Measurements from ENCODE around the gene SAMD13. TPM values are rescaled to one million over a fixed set of nuclear protein-coding genes. Genes with fewer than 3 reads are reported as not detected.
A peak's percentile ranks its signal among the peaks of the same experiment; 100 is the strongest.

SAMD13 gene
- total and polyA plus RNA-seq, 2 of the 8 experiments (the other 6 are each of a cell fraction or from before 2014, with no cell fraction given) = 0.86 to 2.3 TPM

- no peaks in the 10 kb centered on the region for H3K27me3 ChIP-seq (replicated peaks in 1 of 4; ENCODE audit: control insufficient read depth in 3 of 4, extremely low read depth in 1 of 4, insufficient read depth in 3 of 4, low read length in 3 of 4)
- H3K9ac ChIP-seq (replicated peaks in 1 of 4; ENCODE audit: extremely low read depth in 1 of 4, low read depth in 3 of 4, low read length in 3 of 4) = no peak overlapping the region
- TF ChIP-seq RAD21 (IDR thresholded peaks at IDR 0.05 in 1 of 2, conservative IDR thresholded peaks at IDR 0.05 in 1 of 2; ENCODE audit: low read depth in 2 of 2, low read length in 2 of 2) (no peak), POLR2A (IDR thresholded peaks at IDR 0.05; ENCODE audit: control extremely low read depth in 1 of 2, low read depth in 2 of 2, low read length in 2 of 2) (no peak), SP2 (IDR thresholded peaks at IDR 0.05; ENCODE audit: low read length) (no peak), BRCA1 (IDR thresholded peaks at IDR 0.05; ENCODE audit: low read depth, low read length) (no peak), JUND (IDR thresholded peaks at IDR 0.05; ENCODE audit: low read length) (no peak), TAF1 (IDR thresholded peaks at IDR 0.05; ENCODE audit: low read depth, low read length) (no peak), RNF2 (IDR thresholded peaks at IDR 0.05; ENCODE audit: borderline replicate concordance, low read depth, low read length, missing control alignments, poor library complexity, severe bottlenecking) (no peak), USF2 (IDR thresholded peaks at IDR 0.05; ENCODE audit: low read length) (no peak), SUZ12 (IDR thresholded peaks at IDR 0.05; ENCODE audit: low read length) (no peak), CEBPB (IDR thresholded peaks at IDR 0.05; ENCODE audit: low read depth, low read length) (no peak), SAP30 (IDR thresholded peaks at IDR 0.05; ENCODE audit: insufficient read depth, insufficient replicate concordance, low read length) (no peak)
These were observed 3.8 kb upstream of the SAMD13 start for GRCh38 chr1:84297546-84298244.

More at GRCh38 chr1:84297546-84298244, 3.8 kb upstream of the SAMD13 start:
- no peak overlapping the region for H3K4ac ChIP-seq (replicated peaks; ENCODE audit: insufficient read length, low read depth, low read length)
- H2BK120ac ChIP-seq (replicated peaks; ENCODE audit: low read depth, low read length) = no peak overlapping the region
- no peak overlapping the region for H2BK15ac ChIP-seq (ENCODE audit: low read length)
- H2AK5ac ChIP-seq (ENCODE audit: low read depth, low read length) = no peak overlapping the region
- H4K20me1 ChIP-seq (replicated peaks in 1 of 2; ENCODE audit: control insufficient read depth in 1 of 2, insufficient read depth in 2 of 2, low read length in 2 of 2) = no peaks in the 10 kb centered on the region
- H4K91ac ChIP-seq (replicated peaks; ENCODE audit: insufficient read length, low read length) = no peak overlapping the region
- H2BK5ac ChIP-seq (ENCODE audit: low read depth, low read length) = no peak overlapping the region
- peaks cover 5 to 20% (median 11%) of the 10 kb centered on the region in 4 experiments for H3K4me1 ChIP-seq (replicated peaks in 1 of 4; ENCODE audit: control insufficient read depth in 3 of 4, insufficient read depth in 4 of 4, low read length in 3 of 4)
- ChIA-PET POLR2A (ENCODE audit: partially characterized antibody) (interaction anchor here (0.7 kb wide), 1 partner anchor 24 kb away, joined by 3 read pairs; no protein-coding TSS in a partner anchor), CTCF (ENCODE audit: partially characterized antibody) (interaction anchor here (0.6 to 1.5 kb wide), 2 partner anchors 95 to 277 kb away, joined by 3 to 4 read pairs; partner anchors contain the start of gene CTBS)
- no peak overlapping the region for H3K23ac ChIP-seq (ENCODE audit: insufficient read length)
- no peak for DNase-seq (ENCODE audit: low read depth in 1 of 2, low spot score in 2 of 2)
- no peak overlapping the region for H3K56ac ChIP-seq (replicated peaks; ENCODE audit: insufficient read length, low read depth, low read length)
- peaks cover 8% of the 10 kb centered on the region; the same call in 1 of the 2 replicates for H3K23me2 ChIP-seq (ENCODE audit: low read depth, low read length)
- WGBS, 2 experiments (ENCODE audit: extremely low coverage in 1 of 2, insufficient coverage in 1 of 2, insufficient read length in 1 of 2, insufficient replicate concordance in 2 of 2, low coverage in 1 of 2, low lambda C conversion rate in 2 of 2, missing lambda C conversion rate in 1 of 2) = 84% methylated on average over 10 of the region's 10 CpGs; no CpG with 5 or more reads in 1 of the 2 experiments
- no peak overlapping the region for H2BK20ac ChIP-seq (ENCODE audit: low read length)
- H3K4me3 ChIP-seq (ENCODE audit: extremely low read depth in 1 of 4, insufficient read depth in 2 of 4, low read depth in 3 of 4, low read length in 4 of 4) = peak overlapping the region in 2 of 4 experiments; percentile 90 to 93; a peak in 3 of 8 replicates
- no peak overlapping the region for H3K14ac ChIP-seq (ENCODE audit: insufficient read length)
- no peak for FAIRE-seq
- H4K8ac ChIP-seq (ENCODE audit: extremely low read depth, insufficient read depth, low read length) = no peak overlapping the region
- H4K5ac ChIP-seq (ENCODE audit: insufficient read length, low read depth, low read length) = no peak overlapping the region
- no peak overlapping the region for H3K27ac ChIP-seq (ENCODE audit: low read depth, low read length)
- no peaks in the 10 kb centered on the region for H3K79me1 ChIP-seq (ENCODE audit: low read depth, low read length)
- peak overlapping the region; percentile 62 to 83; a peak in 2 of 4 replicates for H3K4me2 ChIP-seq (ENCODE audit: insufficient read depth in 1 of 2, low read depth in 2 of 2, low read length in 2 of 2)
- no peaks in the 10 kb centered on the region for H3K36me3 ChIP-seq (ENCODE audit: control insufficient read depth in 2 of 4, insufficient read depth in 4 of 4, low read length in 3 of 4)
- H2AFZ ChIP-seq (ENCODE audit: low read length) = 0 out of 2 replicates have a peak overlapping the region, but pooled peaks have one; percentile 10
- no peaks in the 10 kb centered on the region for H3K9me3 ChIP-seq (ENCODE audit: insufficient read depth in 2 of 2, low read depth in 1 of 2, low read length in 1 of 2)
- no peaks in the 10 kb centered on the region for H3K79me2 ChIP-seq (ENCODE audit: control insufficient read depth in 1 of 2, insufficient read depth in 2 of 2, low read length in 2 of 2)
- H2BK12ac ChIP-seq (ENCODE audit: low read depth, low read length) = no peak overlapping the region
- no peak overlapping the region for H3K18ac ChIP-seq (ENCODE audit: extremely low read depth, low read length)
